Panc1 (cell line): ENCODE data around the gene DYNLT1. TPM values are rescaled to one million over a fixed set of nuclear protein-coding genes. Genes with fewer than 3 reads are reported as not detected.

Experiments used
- ATAC-seq: fragments of 200-7000 bp; cut with Tn5 transposase; 2 replicates; pipeline ENCODE4 v1.9.1; 2020; ENCODE audit warnings: mild to moderate bottlenecking, moderate library complexity
- BruUV-seq: library from RNA; stranded (reverse); fragments of 400-500 nt; replicated peaks from 2 replicates; lab custom pipeline; 2021; lab: Mats Ljungman, UMichigan
- CTCF ChIA-PET: fragments of 300-600 bp; sonication (Branson Sonifier 250); formaldehyde crosslinking; loops from one replicate; lab custom pipeline; 2022; ENCODE audit warnings: antibody characterized with exemption; lab: Charles Lee
- POLR2A ChIA-PET: fragments of 300-600 bp; sonication (Branson Sonifier 250); formaldehyde crosslinking; loops from one replicate; lab custom pipeline; 2022; ENCODE audit warnings: antibody characterized with exemption; lab: Charles Lee
- DNase-seq: peaks from one replicate; pipeline ENCODE4 v3.0.0-alpha.2; 2010; ENCODE audit warnings: low read depth, low spot score
- H3K27ac ChIP-seq: 2 replicates; pipeline ENCODE4 v1.5.1; 2011; ENCODE audit warnings: mild to moderate bottlenecking, low read length, inconsistent platforms
- H3K27me3 ChIP-seq: fragments of 200-500 bp; sonication (Bioruptor generic); 2 replicates; pipeline ENCODE4 v1.6.0; 2014; ENCODE audit warnings: low read length, inconsistent platforms; ENCODE audit not compliant: control insufficient read depth, insufficient read depth
- H3K36me3 ChIP-seq: fragments of 200-500 bp; sonication (Bioruptor generic); 2 replicates; pipeline ENCODE4 v1.5.1; 2014; ENCODE audit warnings: inconsistent platforms, mild to moderate bottlenecking, low read length, moderate library complexity; ENCODE audit not compliant: control insufficient read depth, insufficient read depth
- H3K4me1 ChIP-seq: 2 replicates; pipeline ENCODE4 v1.5.1; 2011; ENCODE audit warnings: inconsistent platforms, mild to moderate bottlenecking, low read length, moderate library complexity; ENCODE audit not compliant: control insufficient read depth, insufficient read depth
- H3K4me3 ChIP-seq, 2 experiments: 2 replicates each; pipeline ENCODE4 v1.5.1; 2011 to 2012; ENCODE audit warnings: low read depth in 2 of 2, low read length in 2 of 2, mild to moderate bottlenecking in 2 of 2, inconsistent platforms in 1 of 2, moderate library complexity in 1 of 2
- H3K9me3 ChIP-seq: fragments of 200-500 bp; sonication (Bioruptor generic); 2 replicates; pipeline ENCODE4 v1.5.1; 2014; ENCODE audit warnings: low read depth, mild to moderate bottlenecking, inconsistent platforms, low read length, moderate library complexity; ENCODE audit not compliant: control insufficient read depth, insufficient read depth
- CTCF ChIP-seq: fragments of 450-650 bp; IDR thresholded peaks from 2 replicates; pipeline ENCODE4 v1.5.1; 2017; ENCODE audit warnings: mild to moderate bottlenecking
- POLR2AphosphoS5 ChIP-seq: IDR thresholded peaks from 2 replicates; pipeline ENCODE4 v1.6.1; 2012; ENCODE audit warnings: mild to moderate bottlenecking, low read depth, low read length, moderate library complexity
- SIN3A ChIP-seq: IDR thresholded peaks from 2 replicates; pipeline ENCODE4 v1.6.1; 2012; ENCODE audit warnings: low read depth, mild to moderate bottlenecking, low read length, moderate library complexity, borderline replicate concordance; ENCODE audit not compliant: insufficient read depth
- TCF7L2 ChIP-seq: IDR thresholded peaks from 2 replicates; pipeline ENCODE4 v1.6.1; 2011; ENCODE audit warnings: mild to moderate bottlenecking, low read depth, low read length, inconsistent platforms
- in situ Hi-C: cut with HindIII; loops from 2 replicates; pipeline ENCODE4 v1.10.0; 2016; ENCODE audit warnings: low sequenced_read_pairs, low pct_unique_long_range_greater_than_20kb
- intact Hi-C: fragments of 100-400 bp; cut with micrococcal nuclease; formaldehyde crosslinking; loops from one replicate; pipeline ENCODE4 v1.10.0; 2022; ENCODE audit not compliant: unreplicated experiment
- total RNA-seq: library from RNA; stranded (reverse); gene quantifications from one replicate; pipeline ENCODE4 v1.2.1, GENCODE V29; 2021; ENCODE audit not compliant: unreplicated experiment
- TF ChIP-seq, protein P1 (sequence below), 2 experiments: IDR thresholded peaks; 2 replicates each; pipeline ENCODE4 v1.6.1; 2011 to 2012; ENCODE audit warnings: low read depth in 2 of 2, control low read depth in 1 of 2, low read length in 1 of 2, mild to moderate bottlenecking in 1 of 2, moderate library complexity in 1 of 2; ENCODE audit not compliant: insufficient read depth in 1 of 2

The DYNLT1 gene
- total RNA-seq, 1 experiment from 2014 or later: 137 TPM

DNA sequence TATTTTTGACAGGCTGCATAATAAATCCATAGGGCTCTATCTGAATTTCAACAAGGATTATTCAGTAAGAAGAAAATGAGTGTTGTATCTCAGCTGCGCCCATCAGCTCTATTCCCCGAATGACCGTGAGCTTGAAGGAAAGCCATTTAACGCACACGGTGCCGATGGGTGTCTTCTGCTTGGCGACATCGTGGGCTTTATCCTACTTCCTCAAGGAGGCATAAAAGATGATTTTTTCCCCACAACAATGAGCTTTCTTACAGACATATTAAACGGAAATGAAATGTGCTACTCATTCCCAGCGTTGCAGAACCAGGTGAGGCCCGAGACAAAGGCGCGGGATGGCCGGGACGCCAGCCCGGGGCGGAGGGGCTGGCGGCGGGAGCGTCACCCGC, 710 bp downstream of the DYNLT1 start:
- in situ Hi-C loops (no loop called here), intact Hi-C loops (no loop called here)
- DNase-seq (no peak), ATAC-seq (no peak)
- POLR2A ChIA-PET: interaction anchor here (0.5 to 0.7 kb wide), 3 partner anchors 60 to 576 kb away, joined by 7 to 8 read pairs (median 7); no protein-coding TSS in a partner anchor
- H3K4me3 ChIP-seq: peak overlapping the region; percentile 74 to 90
- BruUV-seq: no TSS peak
- H3K9me3 ChIP-seq: no peaks in the 10 kb centered on the region
- peak overlapping the region; percentile 85 for H3K27ac ChIP-seq
- CTCF ChIA-PET: no interaction called here
- peaks cover 35% of the 10 kb centered on the region for H3K4me1 ChIP-seq
- TF ChIP-seq SIN3A (no peak), TCF7L2 (no peak), POLR2AphosphoS5 (no peak), CTCF (no peak)
- TF ChIP-seq, protein P1, sequence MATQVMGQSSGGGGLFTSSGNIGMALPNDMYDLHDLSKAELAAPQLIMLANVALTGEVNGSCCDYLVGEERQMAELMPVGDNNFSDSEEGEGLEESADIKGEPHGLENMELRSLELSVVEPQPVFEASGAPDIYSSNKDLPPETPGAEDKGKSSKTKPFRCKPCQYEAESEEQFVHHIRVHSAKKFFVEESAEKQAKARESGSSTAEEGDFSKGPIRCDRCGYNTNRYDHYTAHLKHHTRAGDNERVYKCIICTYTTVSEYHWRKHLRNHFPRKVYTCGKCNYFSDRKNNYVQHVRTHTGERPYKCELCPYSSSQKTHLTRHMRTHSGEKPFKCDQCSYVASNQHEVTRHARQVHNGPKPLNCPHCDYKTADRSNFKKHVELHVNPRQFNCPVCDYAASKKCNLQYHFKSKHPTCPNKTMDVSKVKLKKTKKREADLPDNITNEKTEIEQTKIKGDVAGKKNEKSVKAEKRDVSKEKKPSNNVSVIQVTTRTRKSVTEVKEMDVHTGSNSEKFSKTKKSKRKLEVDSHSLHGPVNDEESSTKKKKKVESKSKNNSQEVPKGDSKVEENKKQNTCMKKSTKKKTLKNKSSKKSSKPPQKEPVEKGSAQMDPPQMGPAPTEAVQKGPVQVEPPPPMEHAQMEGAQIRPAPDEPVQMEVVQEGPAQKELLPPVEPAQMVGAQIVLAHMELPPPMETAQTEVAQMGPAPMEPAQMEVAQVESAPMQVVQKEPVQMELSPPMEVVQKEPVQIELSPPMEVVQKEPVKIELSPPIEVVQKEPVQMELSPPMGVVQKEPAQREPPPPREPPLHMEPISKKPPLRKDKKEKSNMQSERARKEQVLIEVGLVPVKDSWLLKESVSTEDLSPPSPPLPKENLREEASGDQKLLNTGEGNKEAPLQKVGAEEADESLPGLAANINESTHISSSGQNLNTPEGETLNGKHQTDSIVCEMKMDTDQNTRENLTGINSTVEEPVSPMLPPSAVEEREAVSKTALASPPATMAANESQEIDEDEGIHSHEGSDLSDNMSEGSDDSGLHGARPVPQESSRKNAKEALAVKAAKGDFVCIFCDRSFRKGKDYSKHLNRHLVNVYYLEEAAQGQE (IDR thresholded peaks at IDR 0.05; ENCODE audit: insufficient read depth in 1 of 2, low read depth in 2 of 2, low read length in 1 of 2): no peak
- peaks cover 3% of the 10 kb centered on the region; the same call in 1 of the 2 replicates for H3K36me3 ChIP-seq
- no peaks in the 10 kb centered on the region for H3K27me3 ChIP-seq

DNA sequence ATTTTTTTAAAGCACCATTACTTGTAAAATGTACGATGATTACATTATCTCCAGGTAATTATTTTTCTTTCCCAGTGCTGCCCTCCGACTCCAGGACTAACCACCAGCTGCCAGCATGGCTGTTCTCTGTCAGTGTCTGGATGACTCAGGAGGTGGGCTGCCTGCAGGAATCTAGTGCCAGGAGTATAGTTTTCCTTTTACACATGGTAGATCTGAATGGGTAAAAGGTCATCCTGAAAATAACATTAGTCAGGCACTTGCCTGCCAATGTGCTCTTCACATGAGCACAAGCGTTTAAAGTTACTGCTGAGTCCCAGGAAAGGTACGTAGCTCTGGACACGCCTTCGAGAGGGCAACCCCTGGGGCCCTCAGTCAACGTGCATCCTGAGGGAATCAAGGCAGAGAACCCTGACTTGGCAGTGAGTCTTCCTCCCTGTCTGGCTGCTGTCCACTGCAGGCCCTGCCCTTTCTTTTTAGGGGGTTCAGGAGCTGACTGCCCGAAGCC, 2.4 kb downstream of the DYNLT1 start:
- Histone ChIP-seq H3K36me3 (peaks cover 3% of the 10 kb centered on the region; the same call in 1 of the 2 replicates), H3K4me3 (no peak overlapping the region), H3K9me3 (no peaks in the 10 kb centered on the region), H3K27me3 (no peaks in the 10 kb centered on the region), H3K4me1 (peaks cover 26% of the 10 kb centered on the region), H3K27ac (peak overlapping the region; percentile 46; the same call in 1 of the 2 replicates)
- in situ Hi-C loops (no loop called here), intact Hi-C loops (no loop called here)
- POLR2A ChIA-PET: no interaction called here
- CTCF ChIA-PET: interaction anchor here (0.6 kb wide), 1 partner anchor 50 kb away, joined by 5 read pairs; no protein-coding TSS in a partner anchor
- DNase-seq: no peak
- BruUV-seq: no TSS peak
- ATAC-seq: no peak
- TF ChIP-seq, protein P1 (IDR thresholded peaks at IDR 0.05; ENCODE audit: insufficient read depth in 1 of 2, low read depth in 2 of 2, low read length in 1 of 2): no peak
- TF ChIP-seq POLR2AphosphoS5 (no peak), SIN3A (no peak), TCF7L2 (no peak), CTCF (no peak)
